Ecto neural progenitor cell (in vitro differentiated cells): Measurements from ENCODE around the gene KCNQ2.

Experiments used
- DNase-seq: peaks from one replicate; pipeline ENCODE4 v3.0.0-alpha.2; 2018; ENCODE audit warnings: low spot score

KCNQ2 gene

GRCh38 chr20:63434599-63435378 is 37.7 kb downstream of the KCNQ2 start:
- peak; percentile 88 for DNase-seq

DNA sequence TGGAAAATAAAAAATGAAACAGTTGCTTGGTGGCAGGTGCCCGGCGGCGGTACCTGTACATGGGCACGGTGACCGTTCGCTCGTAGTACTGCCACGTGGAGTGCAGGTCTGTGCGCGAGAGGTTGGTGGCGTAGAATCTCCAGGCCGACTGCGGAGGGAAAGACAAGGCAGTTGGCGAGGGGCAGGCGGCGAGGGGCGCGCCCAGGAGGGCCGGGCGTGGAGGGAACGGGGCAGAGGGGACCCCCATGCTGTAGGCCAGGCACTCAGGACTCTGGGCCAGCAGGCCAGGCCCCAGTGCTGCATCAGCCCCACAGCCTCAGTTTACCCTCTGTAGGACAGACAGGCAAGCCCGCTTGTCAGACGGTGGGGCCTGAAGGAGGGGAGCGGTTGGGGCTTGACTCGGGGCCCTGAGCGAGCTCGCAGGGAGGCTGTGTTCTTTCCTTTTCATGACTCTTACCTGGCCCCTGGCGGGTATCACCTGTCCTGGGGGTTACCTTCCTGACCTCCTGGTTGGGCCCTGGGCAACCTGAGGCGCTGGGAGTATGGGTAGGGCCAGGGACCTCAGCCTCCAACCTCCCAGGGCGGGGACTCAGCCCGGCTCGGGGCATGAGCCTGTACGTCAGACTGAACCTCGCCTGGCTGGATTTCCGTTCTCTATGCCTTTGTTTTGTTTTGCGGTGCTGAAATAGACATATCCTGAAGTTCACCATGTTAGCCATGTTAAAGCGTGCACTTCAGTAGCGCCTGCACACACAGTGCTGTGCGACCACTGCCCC is 38.5 kb downstream of the KCNQ2 start:
- no peak for DNase-seq

DNA sequence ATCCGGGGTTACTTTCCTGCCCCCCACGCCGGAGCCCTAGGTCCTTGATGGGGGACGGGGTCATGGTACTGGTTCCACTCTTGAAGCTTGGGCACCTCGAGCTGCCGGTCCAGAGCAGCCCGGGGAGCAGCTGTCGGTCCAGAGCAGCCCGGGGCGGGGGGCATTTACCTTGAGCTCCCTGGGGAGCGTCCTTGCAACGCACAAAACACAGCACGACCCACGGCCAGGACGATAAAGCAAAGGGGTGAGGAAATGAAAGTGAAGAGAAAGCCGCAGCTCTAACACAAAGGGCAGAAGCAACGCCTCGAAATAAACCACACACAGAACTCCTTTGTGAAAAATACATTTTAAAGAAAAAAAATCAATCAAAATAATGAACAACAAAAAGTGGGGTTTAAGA is 39.1 kb downstream of the KCNQ2 start:
- no peak for DNase-seq

- no peak for DNase-seq
Observed at GRCh38 chr20:63432577-63433325, 39.7 kb downstream of the KCNQ2 start.

- DNase-seq: no peak
Observed at GRCh38 chr20:63431944-63432343, 40.5 kb downstream of the KCNQ2 start.

- no peak for DNase-seq
Observed at GRCh38 chr20:63430891-63431290, 41.6 kb downstream of the KCNQ2 start.

GRCh38 chr20:63429992-63430391 is 42.5 kb downstream of the KCNQ2 start:
- DNase-seq: no peak

- DNase-seq: no peak
Observed at GRCh38 chr20:63428906-63429575, 43.4 kb downstream of the KCNQ2 start.

- no peak for DNase-seq
Observed at GRCh38 chr20:63427724-63428330, 44.6 kb downstream of the KCNQ2 start.

GRCh38 chr20:63427206-63427605 is 45.2 kb downstream of the KCNQ2 start:
- no peak for DNase-seq

DNA sequence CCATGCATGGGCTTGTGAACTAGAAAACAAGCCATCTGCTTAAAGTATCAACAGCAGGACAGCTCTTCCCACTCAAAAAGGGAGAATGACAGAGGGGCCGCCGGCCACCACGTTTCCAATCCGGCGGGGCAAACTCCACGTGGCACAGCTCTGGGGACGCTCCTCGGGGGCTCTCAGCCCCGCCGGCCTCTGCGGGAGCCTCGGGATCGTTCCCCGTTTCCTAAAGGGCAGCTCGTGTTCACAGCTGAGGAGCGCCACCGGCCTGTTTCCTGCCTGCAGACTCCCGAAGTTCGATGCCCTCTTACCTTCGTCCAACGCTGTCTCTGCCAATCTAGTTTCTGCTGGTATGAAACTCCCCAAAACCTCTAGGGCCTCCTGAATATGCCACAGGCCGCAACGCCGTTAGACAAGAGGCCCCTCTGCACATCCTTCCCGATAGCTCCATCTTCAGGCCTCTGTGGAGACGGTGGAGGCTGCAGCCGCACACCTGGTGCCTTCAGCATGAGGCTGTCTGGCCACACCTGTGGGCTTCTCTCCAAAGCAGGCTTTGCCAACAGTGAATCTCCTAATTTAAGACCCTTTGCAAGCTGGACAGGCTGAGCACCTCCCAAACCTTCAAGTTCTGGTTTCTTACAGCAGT is 46.5 kb downstream of the KCNQ2 start:
- no peak for DNase-seq

- DNase-seq: no peak
Observed at GRCh38 chr20:63424613-63425012, 47.8 kb downstream of the KCNQ2 start.

DNA sequence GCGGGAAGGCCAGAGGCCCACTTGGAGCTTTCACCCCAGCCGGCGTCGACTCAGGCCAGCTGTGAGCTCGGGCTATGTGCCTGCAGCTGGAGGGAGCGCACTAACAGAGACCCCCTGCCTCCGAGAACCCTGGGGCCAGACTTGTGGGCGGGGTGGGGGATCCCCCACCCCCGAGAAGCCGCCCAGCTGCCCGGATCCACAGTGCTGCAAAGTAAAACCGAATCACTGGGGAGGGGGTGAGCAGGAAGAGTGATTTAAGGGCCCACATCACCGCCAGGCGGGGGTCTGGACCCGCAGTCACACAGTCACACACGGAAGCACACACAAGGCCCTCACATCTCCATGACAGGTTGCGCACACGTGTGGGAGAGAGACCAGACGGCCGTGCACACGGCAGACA is 48.7 kb downstream of the KCNQ2 start:
- no peak for DNase-seq

DNA sequence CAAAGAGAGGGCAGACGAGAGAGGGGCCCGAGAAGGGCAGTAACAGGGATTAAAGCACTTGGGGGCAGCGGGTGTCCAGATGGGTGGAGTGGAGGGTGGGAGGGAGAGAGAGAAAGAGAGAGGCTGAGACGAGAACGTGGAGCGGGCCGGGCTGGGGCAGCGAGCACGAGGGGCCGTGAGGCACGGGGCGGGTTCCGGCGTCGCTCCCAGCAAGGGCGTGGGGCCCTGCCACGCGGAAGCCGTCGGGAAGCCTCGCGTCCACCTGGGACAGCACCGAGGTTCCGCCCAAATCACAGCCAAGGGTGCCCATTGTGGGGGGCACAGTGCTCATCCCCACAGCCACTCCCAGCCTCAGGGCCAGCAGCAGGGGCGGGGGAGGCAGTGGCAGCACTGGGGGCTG is 49.8 kb downstream of the KCNQ2 start:
- no peak for DNase-seq

DNA sequence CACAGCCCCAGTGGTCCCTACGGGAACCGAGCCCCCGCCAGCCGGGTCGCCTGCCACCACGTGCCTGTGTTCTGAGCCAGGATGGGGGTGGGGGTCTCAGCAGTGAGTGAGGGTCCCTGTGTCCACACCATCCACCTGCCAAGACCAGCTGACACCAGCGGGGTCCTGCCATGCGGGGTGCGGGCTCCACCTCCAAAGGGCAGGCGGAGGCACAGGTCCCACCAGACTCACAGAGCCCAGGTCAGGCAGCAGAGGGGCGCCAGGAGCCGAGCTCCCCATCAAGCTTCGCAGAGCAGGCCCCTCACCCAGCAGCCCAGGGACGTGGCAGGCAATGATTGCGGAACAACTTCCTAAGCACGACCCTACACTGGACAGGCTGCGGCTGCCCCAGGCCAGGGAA is 50.5 kb downstream of the KCNQ2 start:
- DNase-seq: no peak

GRCh38 chr20:63421094-63421692 is 51.3 kb downstream of the KCNQ2 start:
- no peak for DNase-seq

- DNase-seq: no peak
Observed at GRCh38 chr20:63420359-63421093, 51.9 kb downstream of the KCNQ2 start.

DNA sequence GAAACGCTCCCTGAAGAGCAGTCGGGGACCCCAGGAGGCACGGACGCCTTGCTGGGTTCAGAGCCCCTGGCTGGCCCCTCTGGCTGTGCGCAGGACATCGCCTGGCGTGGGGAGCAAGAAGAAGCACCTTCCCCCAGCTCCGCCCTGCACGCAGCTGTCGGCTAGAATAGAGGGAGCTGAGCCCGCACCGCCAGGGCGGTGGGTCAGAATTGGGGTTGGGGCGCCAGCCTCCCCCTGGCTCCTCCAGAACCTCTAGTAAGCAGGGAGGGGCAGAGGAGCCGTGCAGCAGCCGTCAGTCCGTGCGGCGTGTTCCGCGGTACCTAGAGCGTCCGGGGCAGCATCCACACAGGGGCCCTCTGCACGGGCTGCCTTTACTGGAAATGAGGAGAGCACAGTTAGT is 53.2 kb downstream of the KCNQ2 start:
- no peak for DNase-seq

GRCh38 chr20:63418617-63419016 is 53.8 kb downstream of the KCNQ2 start:
- no peak for DNase-seq

GRCh38 chr20:63417738-63418120 is 54.7 kb downstream of the KCNQ2 start:
- DNase-seq: no peak
